NCI-H128 (cell line): ENCODE results near the gene SLC26A1.

Experiments used
- DNase-seq: peaks from one replicate; lab custom pipeline; 2025; ENCODE audit not compliant: unreplicated experiment; lab: John Stamatoyannopoulos, UW

Gene SLC26A1

GRCh38 chr4:1028574-1029220 is 35.5 kb upstream of the SLC26A1 start:
- DNase-seq, result no peak

GRCh38 chr4:1027915-1028238 is 34.7 kb upstream of the SLC26A1 start:
- no peak for DNase-seq

GRCh38 chr4:1027219-1027914 is 34.2 kb upstream of the SLC26A1 start:
- no peak for DNase-seq

- DNase-seq, result no peak
These were observed 32.9 kb upstream of the SLC26A1 start for GRCh38 chr4:1026115-1026514.

- no peak for DNase-seq
These were observed 31.8 kb upstream of the SLC26A1 start for GRCh38 chr4:1024882-1025545.

- DNase-seq, result no peak
These were observed 30.9 kb upstream of the SLC26A1 start for GRCh38 chr4:1023895-1024740.

- no peak for DNase-seq
These were observed 30.0 kb upstream of the SLC26A1 start for GRCh38 chr4:1023075-1023640.

- DNase-seq, result no peak
These were observed 29.5 kb upstream of the SLC26A1 start for GRCh38 chr4:1022739-1023066.

- no peak for DNase-seq
These were observed 29.0 kb upstream of the SLC26A1 start for GRCh38 chr4:1022051-1022738.

GRCh38 chr4:1021386-1022050 is 28.3 kb upstream of the SLC26A1 start:
- DNase-seq, result no peak

- DNase-seq, result no peak
These were observed 26.7 kb upstream of the SLC26A1 start for GRCh38 chr4:1019729-1020470.

GRCh38 chr4:1019320-1019719 is 26.1 kb upstream of the SLC26A1 start:
- DNase-seq, result no peak

GRCh38 chr4:1018147-1019020 is 25.2 kb upstream of the SLC26A1 start:
- DNase-seq, result no peak

GRCh38 chr4:1017706-1018105 is 24.5 kb upstream of the SLC26A1 start:
- no peak for DNase-seq

- no peak for DNase-seq
These were observed 24.0 kb upstream of the SLC26A1 start for GRCh38 chr4:1017211-1017610.

- DNase-seq, result no peak
These were observed 22.5 kb upstream of the SLC26A1 start for GRCh38 chr4:1015746-1016145.

- no peak for DNase-seq
These were observed 22.0 kb upstream of the SLC26A1 start for GRCh38 chr4:1015179-1015578.

GRCh38 chr4:1014291-1015167 is 21.3 kb upstream of the SLC26A1 start:
- no peak for DNase-seq
